B cell (primary cell): ENCODE measurements around the gene ALKBH6. TPM values are rescaled to one million over a fixed set of nuclear protein-coding genes. Genes with fewer than 3 reads are reported as not detected.

ENCODE experiments used
- ATAC-seq: fragments of 200-7000 bp; cut with Tn5 transposase; one replicate; pipeline ENCODE4 v1.10.0; 2021; ENCODE audit warnings: low read depth, mild to moderate bottlenecking, moderate number of reproducible peaks, moderate library complexity
- CTCF ChIA-PET: fragments of 350-600 bp; sonication (Branson Sonifier 250); formaldehyde crosslinking; loops from one replicate; lab custom pipeline; 2021; ENCODE audit warnings: antibody characterized with exemption, inconsistent platforms; lab: Charles Lee
- POLR2A ChIA-PET: fragments of 350-600 bp; sonication (Branson Sonifier 250); formaldehyde crosslinking; loops from one replicate; lab custom pipeline; 2021; ENCODE audit warnings: antibody characterized with exemption; lab: Charles Lee
- DNase-seq: peaks from one replicate; pipeline ENCODE4 v3.0.0; 2013
- H2AFZ ChIP-seq: 2 replicates; pipeline ENCODE4 v1.6.1; 2012; ENCODE audit warnings: mild to moderate bottlenecking, low read depth, low read length; ENCODE audit not compliant: insufficient read depth, poor library complexity, severe bottlenecking
- H3K27ac ChIP-seq, 2 donors: 1 replicate in 1 of 2; 2 replicates in 1 of 2; pipeline ENCODE4 v1.5.1; 2012 to 2013; ENCODE audit warnings: low read length in 2 of 2, mild to moderate bottlenecking in 2 of 2, moderate library complexity in 1 of 2
- H3K27me3 ChIP-seq, 4 experiments: fragments of 200-600 bp in 1 of 4; sonication (generic) in 1 of 4; replicated peaks in 1 of 4; 1 replicate in 2 of 4; 2 replicates in 2 of 4; pipeline versions ENCODE4 v1.6.1 to v1.7.0; 2013 to 2016; ENCODE audit warnings: low read length in 3 of 4, mild to moderate bottlenecking in 2 of 4, mixed read lengths in 1 of 4, moderate library complexity in 1 of 4; ENCODE audit not compliant: insufficient read depth in 4 of 4, control insufficient read depth in 3 of 4; ENCODE audit errors: control extremely low read depth in 1 of 4
- H3K36me3 ChIP-seq, 2 experiments: replicated peaks in 1 of 2; 1 replicate in 1 of 2; 2 replicates in 1 of 2; pipeline versions ENCODE4 v1.6.1 to v1.7.1; 2013; ENCODE audit warnings: low read length in 1 of 2; ENCODE audit not compliant: insufficient read depth in 2 of 2, control insufficient read depth in 1 of 2; ENCODE audit errors: control extremely low read depth in 1 of 2, extremely low read depth in 1 of 2
- H3K4me1 ChIP-seq, 2 donors: fragments of 200-600 bp in 1 of 2; sonication (generic) in 1 of 2; 1 replicate in 1 of 2; 2 replicates in 1 of 2; pipeline versions ENCODE4 v1.5.1 to v1.6.1; 2013 to 2017; ENCODE audit warnings: low read length in 2 of 2; ENCODE audit not compliant: control insufficient read depth in 2 of 2, insufficient read depth in 2 of 2
- H3K4me2 ChIP-seq: replicated peaks from 2 replicates; pipeline ENCODE3; 2012; ENCODE audit warnings: mild to moderate bottlenecking, low read depth, low read length; ENCODE audit not compliant: poor library complexity, severe bottlenecking
- H3K4me3 ChIP-seq, 5 experiments: fragments of 200-600 bp in 1 of 5; sonication (generic) in 1 of 5; 1 replicate in 3 of 5; 2 replicates in 2 of 5; pipeline versions ENCODE4 v1.5.1 to v1.7.0; 2011 to 2016; ENCODE audit warnings: low read length in 4 of 5, mild to moderate bottlenecking in 4 of 5, low read depth in 2 of 5, control low read depth in 1 of 5, moderate library complexity in 1 of 5; ENCODE audit not compliant: insufficient read depth in 1 of 5; ENCODE audit errors: control extremely low read depth in 1 of 5, extremely low read depth in 1 of 5
- H3K79me2 ChIP-seq: fragments of 200-600 bp; sonication (generic); one replicate; pipeline ENCODE4 v1.6.0; 2016; ENCODE audit warnings: low read length; ENCODE audit not compliant: control insufficient read depth, insufficient read depth
- H3K9ac ChIP-seq: fragments of 200-600 bp; sonication (generic); 2 replicates; pipeline ENCODE4 v1.6.1; 2017; ENCODE audit warnings: mild to moderate bottlenecking, low read length, moderate library complexity
- H3K9me3 ChIP-seq, 3 donors: one replicate each; pipeline versions ENCODE4 v1.6.1 to v1.7.1; 2013; ENCODE audit warnings: low read length in 2 of 3; ENCODE audit not compliant: control insufficient read depth in 2 of 3, insufficient read depth in 1 of 3; ENCODE audit errors: control extremely low read depth in 1 of 3
- H4K20me1 ChIP-seq: 2 replicates; pipeline ENCODE4 v1.6.0; 2012; ENCODE audit warnings: mild to moderate bottlenecking, low read length; ENCODE audit not compliant: insufficient read depth, control insufficient read depth, poor library complexity, severe bottlenecking
- H3K27ac Mint-ChIP-seq: one replicate; pipeline ENCODE4 v1.8.0; 2021; ENCODE audit warnings: mixed read lengths
- H3K27me3 Mint-ChIP-seq: one replicate; pipeline ENCODE4 v1.8.0; 2021; ENCODE audit warnings: mixed read lengths
- H3K4me1 Mint-ChIP-seq: one replicate; pipeline ENCODE4 v1.8.0; 2021; ENCODE audit warnings: mixed read lengths
- H3K4me3 Mint-ChIP-seq: one replicate; pipeline ENCODE4 v1.8.0; 2021; ENCODE audit warnings: mixed read lengths
- H3K9me3 Mint-ChIP-seq: one replicate; pipeline ENCODE4 v1.8.0; 2022; ENCODE audit warnings: mixed read lengths; ENCODE audit not compliant: insufficient read depth
- EZH2 ChIP-seq: IDR thresholded peaks from 2 replicates; pipeline ENCODE4 v1.6.1; 2012; ENCODE audit warnings: borderline replicate concordance, low read depth, mild to moderate bottlenecking, moderate library complexity, low read length; ENCODE audit not compliant: insufficient read depth, poor library complexity, severe bottlenecking
- WGBS: methylation state at CpG from one replicate; pipeline ENCODE4 v1.1.5; 2013; ENCODE audit warnings: missing lambda C conversion rate; ENCODE audit not compliant: insufficient coverage; 5-methylcytosine and 5-hydroxymethylcytosine counted together
- intact Hi-C: fragments of 100-400 bp; cut with micrococcal nuclease; formaldehyde crosslinking; loops from one replicate; pipeline ENCODE4 v1.10.0; 2022
- polyA plus RNA-seq: library from polyadenylated mRNA; depleted of rRNA; stranded (reverse); fragments of >200 nt; gene quantifications from 2 replicates; pipeline ENCODE4 v1.2.3, GENCODE V29; 2012
- total RNA-seq, 2 donors: library from RNA; stranded (reverse); fragments of 120-200 nt in 1 of 2; gene quantifications; 1 replicate in 1 of 2; 2 replicates in 1 of 2; pipeline versions ENCODE4 v1.2.3 to v1.2.4, GENCODE V29; 2013 to 2022
- TF ChIP-seq, protein P1 (sequence below): fragments of 200-600 bp; IDR thresholded peaks from one replicate; pipeline ENCODE4 v1.8.0; 2022; ENCODE audit warnings: antibody characterized with exemption, mild to moderate bottlenecking

Gene ALKBH6
- total and polyA plus RNA-seq, 2 donors (not counting 1 experiment from before 2014, with no cell fraction given), result 54.5 to 56.5 TPM

DNA sequence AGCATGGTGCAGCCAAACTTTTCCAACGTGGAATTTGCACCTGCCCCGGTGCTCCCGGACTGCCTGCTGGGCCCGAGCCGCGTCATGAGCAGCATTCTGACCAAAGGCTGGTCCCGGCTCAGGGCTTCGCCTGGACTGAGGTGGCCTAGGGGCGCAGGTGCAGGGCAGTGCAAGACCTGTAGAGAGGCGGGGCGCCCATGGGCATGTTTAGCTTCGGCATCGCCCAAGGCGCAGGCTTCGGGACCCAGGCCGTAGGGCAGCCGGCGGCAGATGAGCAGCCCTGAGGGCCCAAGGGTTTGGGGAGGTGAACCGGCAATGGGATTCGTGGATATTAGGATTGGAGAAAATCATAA, 54.1 kb downstream of the ALKBH6 start:
- TF ChIP-seq, protein P1, sequence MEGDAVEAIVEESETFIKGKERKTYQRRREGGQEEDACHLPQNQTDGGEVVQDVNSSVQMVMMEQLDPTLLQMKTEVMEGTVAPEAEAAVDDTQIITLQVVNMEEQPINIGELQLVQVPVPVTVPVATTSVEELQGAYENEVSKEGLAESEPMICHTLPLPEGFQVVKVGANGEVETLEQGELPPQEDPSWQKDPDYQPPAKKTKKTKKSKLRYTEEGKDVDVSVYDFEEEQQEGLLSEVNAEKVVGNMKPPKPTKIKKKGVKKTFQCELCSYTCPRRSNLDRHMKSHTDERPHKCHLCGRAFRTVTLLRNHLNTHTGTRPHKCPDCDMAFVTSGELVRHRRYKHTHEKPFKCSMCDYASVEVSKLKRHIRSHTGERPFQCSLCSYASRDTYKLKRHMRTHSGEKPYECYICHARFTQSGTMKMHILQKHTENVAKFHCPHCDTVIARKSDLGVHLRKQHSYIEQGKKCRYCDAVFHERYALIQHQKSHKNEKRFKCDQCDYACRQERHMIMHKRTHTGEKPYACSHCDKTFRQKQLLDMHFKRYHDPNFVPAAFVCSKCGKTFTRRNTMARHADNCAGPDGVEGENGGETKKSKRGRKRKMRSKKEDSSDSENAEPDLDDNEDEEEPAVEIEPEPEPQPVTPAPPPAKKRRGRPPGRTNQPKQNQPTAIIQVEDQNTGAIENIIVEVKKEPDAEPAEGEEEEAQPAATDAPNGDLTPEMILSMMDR, result no peak
- no peak for TF ChIP-seq EZH2
- H3K4me3 Mint-ChIP-seq, result peak overlapping the region; percentile 45
- Histone ChIP-seq H3K4me1 (peaks cover 13 to 20% of the 10 kb centered on the region in 2 donors), H3K4me3 (peak overlapping the region in 1 of 5 experiments; percentile 50), H3K79me2 (no peaks in the 10 kb centered on the region), H3K27ac (no peak overlapping the region), H3K36me3 (no peaks in the 10 kb centered on the region), H3K9me3 (peaks cover 0 to 7% (median 0%) of the 10 kb centered on the region in 3 donors), H3K9ac (peak overlapping the region; percentile 48), H2AFZ (peak overlapping the region; percentile 82), H4K20me1 (no peaks in the 10 kb centered on the region), H3K27me3 (peaks cover 0 to 28% (median 12%) of the 10 kb centered on the region in 4 experiments), H3K4me2 (peak overlapping the region; percentile 89)
- H3K4me1 Mint-ChIP-seq, result peaks cover 9% of the 10 kb centered on the region
- CTCF ChIA-PET, result no interaction called here
- no peak for DNase-seq
- POLR2A ChIA-PET, result no interaction called here
- WGBS, result 21% methylated on average over 11 of the region's 20 CpGs
- no peak for ATAC-seq
- H3K9me3 Mint-ChIP-seq, result no peaks in the 10 kb centered on the region
- no peak overlapping the region for H3K27ac Mint-ChIP-seq
- peaks cover 17% of the 10 kb centered on the region for H3K27me3 Mint-ChIP-seq
- intact Hi-C loops, result no loop called here

Other genes with a start within 250 kb of the ALKBH6 start
- gene ARHGAP33, start 238.6 kb downstream of the ALKBH6 start, total RNA-seq, result 18.2 and 21.6 TPM in 2 replicates
- 27.8 and 28.7 TPM in 2 replicates for gene ARHGAP33, start 238.6 kb downstream of the ALKBH6 start, polyA plus RNA-seq
- gene PRODH2, start 201.4 kb downstream of the ALKBH6 start, total RNA-seq, result not detected in 2 replicates
- gene PRODH2, start 201.4 kb downstream of the ALKBH6 start, polyA plus RNA-seq, result not detected in 2 replicates
- gene NPHS1, start 161.7 kb downstream of the ALKBH6 start, total RNA-seq, result not detected in 2 replicates
- not detected in 2 replicates for gene NPHS1, start 161.7 kb downstream of the ALKBH6 start, polyA plus RNA-seq
- gene KIRREL2, start 157.3 kb downstream of the ALKBH6 start, total RNA-seq, result not detected in 2 replicates
- not detected in 2 replicates for gene KIRREL2, start 157.3 kb downstream of the ALKBH6 start, polyA plus RNA-seq
- gene APLP1, start 145.6 kb downstream of the ALKBH6 start, total RNA-seq, result not detected in 2 replicates
- gene APLP1, start 145.6 kb downstream of the ALKBH6 start, polyA plus RNA-seq, result 0.06 TPM in 1 of 2 replicates, not detected in the other
- gene NFKBID, start 113.7 kb downstream of the ALKBH6 start, total RNA-seq, result 272 and 276 TPM in 2 replicates
- gene NFKBID, start 113.7 kb downstream of the ALKBH6 start, polyA plus RNA-seq, result 111 and 618 TPM in 2 replicates
- 2.9 and 4.8 TPM in 2 replicates for gene HCST, start 111.7 kb downstream of the ALKBH6 start, total RNA-seq
- gene HCST, start 111.7 kb downstream of the ALKBH6 start, polyA plus RNA-seq, result 29.8 and 40.6 TPM in 2 replicates
- gene TYROBP, start 105.9 kb downstream of the ALKBH6 start, total RNA-seq, result 2.7 and 3.3 TPM in 2 replicates
- 14.8 and 25.6 TPM in 2 replicates for gene TYROBP, start 105.9 kb downstream of the ALKBH6 start, polyA plus RNA-seq
- gene LRFN3, start 77.8 kb downstream of the ALKBH6 start, total RNA-seq, result 1.6 and 2.1 TPM in 2 replicates
- gene LRFN3, start 77.8 kb downstream of the ALKBH6 start, polyA plus RNA-seq, result 0.62 and 0.79 TPM in 2 replicates
- gene SDHAF1, start 19.0 kb downstream of the ALKBH6 start, total RNA-seq, result 24.2 and 24.6 TPM in 2 replicates
- 11.8 and 22.0 TPM in 2 replicates for gene SDHAF1, start 19.0 kb downstream of the ALKBH6 start, polyA plus RNA-seq
- 2.4 and 3.4 TPM in 2 replicates for gene SYNE4, start 5.4 kb downstream of the ALKBH6 start, total RNA-seq
- 2.3 and 2.5 TPM in 2 replicates for gene SYNE4, start 5.4 kb downstream of the ALKBH6 start, polyA plus RNA-seq
- 1.3 and 1.8 TPM in 2 replicates for gene CLIP3, start 18.7 kb upstream of the ALKBH6 start, total RNA-seq
- 0.42 and 0.55 TPM in 2 replicates for gene CLIP3, start 18.7 kb upstream of the ALKBH6 start, polyA plus RNA-seq
- 3.9 and 4.5 TPM in 2 replicates for gene THAP8, start 40.1 kb upstream of the ALKBH6 start, total RNA-seq
- gene THAP8, start 40.1 kb upstream of the ALKBH6 start, polyA plus RNA-seq, result 2.8 and 5.7 TPM in 2 replicates
- 1.9 and 3.0 TPM in 2 replicates for gene WDR62, start 40.7 kb upstream of the ALKBH6 start, total RNA-seq
- 1.8 and 1.9 TPM in 2 replicates for gene WDR62, start 40.7 kb upstream of the ALKBH6 start, polyA plus RNA-seq
- not detected in 2 replicates for gene OVOL3, start 96.9 kb upstream of the ALKBH6 start, total RNA-seq
- gene OVOL3, start 96.9 kb upstream of the ALKBH6 start, polyA plus RNA-seq, result not detected in 2 replicates
- 28.2 and 33.4 TPM in 2 replicates for gene POLR2I, start 100.7 kb upstream of the ALKBH6 start, total RNA-seq
- gene POLR2I, start 100.7 kb upstream of the ALKBH6 start, polyA plus RNA-seq, result 30.2 and 39.1 TPM in 2 replicates
- gene TBCB, start 101.3 kb upstream of the ALKBH6 start, total RNA-seq, result 145 and 148 TPM in 2 replicates
- gene TBCB, start 101.3 kb upstream of the ALKBH6 start, polyA plus RNA-seq, result 187 and 193 TPM in 2 replicates
- gene CAPNS1, start 125.9 kb upstream of the ALKBH6 start, total RNA-seq, result 294 and 296 TPM in 2 replicates
- 201 and 272 TPM in 2 replicates for gene CAPNS1, start 125.9 kb upstream of the ALKBH6 start, polyA plus RNA-seq
- not detected in 2 replicates for gene COX7A1, start 138.2 kb upstream of the ALKBH6 start, total RNA-seq
- not detected in 2 replicates for gene COX7A1, start 138.2 kb upstream of the ALKBH6 start, polyA plus RNA-seq
- 5.2 and 5.5 TPM in 2 replicates for gene ZNF565, start 200.5 kb upstream of the ALKBH6 start, total RNA-seq
- 2.9 and 3.0 TPM in 2 replicates for gene ZNF565, start 200.5 kb upstream of the ALKBH6 start, polyA plus RNA-seq
- 62.2 and 69.3 TPM in 2 replicates for gene ZNF146, start 200.9 kb upstream of the ALKBH6 start, total RNA-seq
- gene ZNF146, start 200.9 kb upstream of the ALKBH6 start, polyA plus RNA-seq, result 21.9 and 26.4 TPM in 2 replicates